Measurements from ENCODE around the gene LAIR2.

GRCh38 chr19:54530866-54531265 is 28.2 kb downstream of the LAIR2 start:
- no peak for TF ChIP-seq CTCF (IDR thresholded peaks at IDR 0.05)
- TF ChIP-seq EP300 (IDR thresholded peaks at IDR 0.05): no peak
- no peak for TF ChIP-seq POLR2A (IDR thresholded peaks at IDR 0.05)
